HUES48 (cell line): ENCODE measurements around the gene CTRL.
A peak's percentile ranks its signal among the peaks of the same experiment; 100 is the strongest.
"Not testable (repeated sequence)": the region's sequence is repeated elsewhere in the genome, so short reads cannot be mapped to it uniquely, and the experiment has no call there.

Experiments
- H3K27ac ChIP-seq: one replicate; pipeline ENCODE4 v1.7.0; 2013; ENCODE audit warnings: low read depth, low read length, inconsistent platforms
- H3K27me3 ChIP-seq: 2 replicates; pipeline ENCODE4 v1.6.1; 2013; ENCODE audit warnings: mild to moderate bottlenecking, low read length; ENCODE audit not compliant: control insufficient read depth, insufficient read depth
- H3K36me3 ChIP-seq: 2 replicates; pipeline ENCODE4 v1.6.1; 2013; ENCODE audit warnings: low read length; ENCODE audit not compliant: control insufficient read depth, insufficient read depth
- H3K4me1 ChIP-seq: 2 replicates; pipeline ENCODE4 v1.6.1; 2013; ENCODE audit warnings: mild to moderate bottlenecking, low read length; ENCODE audit not compliant: control insufficient read depth, insufficient read depth
- H3K4me3 ChIP-seq: 2 replicates; pipeline ENCODE4 v1.5.1; 2013; ENCODE audit warnings: mild to moderate bottlenecking, low read depth, low read length
- H3K9ac ChIP-seq: 2 replicates; pipeline ENCODE4 v1.6.1; 2013; ENCODE audit warnings: mild to moderate bottlenecking, low read depth, low read length, moderate library complexity
- H3K9me3 ChIP-seq: 2 replicates; pipeline ENCODE4 v1.6.1; 2013; ENCODE audit warnings: low read length; ENCODE audit not compliant: control insufficient read depth, insufficient read depth

CTRL gene

DNA sequence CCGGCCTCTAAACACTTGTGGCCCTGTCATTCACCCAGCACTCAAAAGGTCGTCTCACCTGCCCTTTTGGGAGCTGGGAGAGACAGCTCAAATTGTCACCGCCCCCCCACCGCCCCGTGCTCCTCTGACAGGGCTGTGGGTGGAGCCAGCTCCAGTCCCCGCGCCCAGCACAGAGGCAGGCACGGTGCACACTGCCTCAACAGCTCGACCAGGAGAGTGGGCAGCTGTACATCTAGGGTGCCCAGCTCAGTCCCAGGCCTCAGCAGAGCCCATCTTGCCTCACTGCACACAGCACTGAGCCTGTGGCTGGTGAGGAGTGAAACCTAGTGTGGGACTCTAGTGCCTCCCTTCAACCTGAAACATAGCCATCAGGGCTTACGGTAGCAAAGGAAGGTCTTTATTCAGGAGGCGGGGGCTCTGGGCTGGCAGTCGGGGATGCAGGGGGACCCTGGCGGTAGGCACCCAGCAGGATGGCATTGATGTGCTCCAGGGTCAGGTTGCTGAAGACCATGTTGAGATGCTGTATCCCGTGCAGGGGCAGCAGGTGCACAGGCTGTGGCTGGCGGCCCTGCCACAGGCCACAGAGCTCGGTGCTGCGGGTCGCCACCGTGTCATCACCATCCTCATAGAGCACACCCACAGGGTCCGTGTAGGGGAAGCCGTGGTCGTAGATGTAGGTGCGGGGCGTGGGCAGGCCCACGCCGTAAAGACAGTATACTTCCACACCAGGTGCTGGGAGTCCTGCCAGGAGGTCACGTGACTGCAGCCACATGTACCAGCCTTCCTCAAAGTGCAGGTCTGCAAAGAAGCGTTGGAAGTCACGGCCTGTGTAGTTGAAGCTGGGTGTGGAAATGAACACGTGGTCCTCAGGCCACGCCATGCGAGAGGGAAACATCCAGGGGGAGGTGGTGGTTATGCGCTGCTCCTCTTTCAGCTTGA, 8.1 kb upstream of the CTRL start:
- H3K9ac ChIP-seq: no peak overlapping the region
- H3K9me3 ChIP-seq: no peaks in the 10 kb centered on the region
- peaks cover 6% of the 10 kb centered on the region for H3K4me1 ChIP-seq
- H3K4me3 ChIP-seq: no peak overlapping the region
- no peaks in the 10 kb centered on the region for H3K27me3 ChIP-seq
- H3K27ac ChIP-seq: no peak overlapping the region
- peaks cover 4% of the 10 kb centered on the region for H3K36me3 ChIP-seq

DNA sequence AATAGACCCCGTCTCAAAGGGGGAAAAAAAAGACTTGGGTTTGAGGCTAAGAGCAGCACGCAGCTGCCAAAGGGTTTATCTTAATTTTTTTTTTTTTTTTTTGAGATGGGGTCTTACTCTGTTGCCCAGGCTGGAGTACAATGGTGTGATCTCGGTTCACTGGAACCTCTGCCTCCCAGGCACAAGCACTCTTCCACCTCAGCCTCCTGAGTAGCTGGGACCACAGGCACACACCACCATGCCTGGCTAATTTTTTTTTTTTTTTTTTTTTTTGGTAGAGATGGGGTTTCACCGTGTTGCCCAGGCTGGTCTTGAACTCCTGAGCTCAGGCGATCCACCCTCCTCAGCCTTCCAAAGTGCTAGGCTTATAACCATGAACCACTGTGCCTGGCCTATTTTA, 6.1 kb upstream of the CTRL start:
- H3K4me3 ChIP-seq, H3K9me3 ChIP-seq, H3K27me3 ChIP-seq, H3K27ac ChIP-seq, H3K9ac ChIP-seq, H3K36me3 ChIP-seq: not testable (repeated sequence)
- H3K4me1 ChIP-seq: peaks cover 11% of the 10 kb centered on the region

DNA sequence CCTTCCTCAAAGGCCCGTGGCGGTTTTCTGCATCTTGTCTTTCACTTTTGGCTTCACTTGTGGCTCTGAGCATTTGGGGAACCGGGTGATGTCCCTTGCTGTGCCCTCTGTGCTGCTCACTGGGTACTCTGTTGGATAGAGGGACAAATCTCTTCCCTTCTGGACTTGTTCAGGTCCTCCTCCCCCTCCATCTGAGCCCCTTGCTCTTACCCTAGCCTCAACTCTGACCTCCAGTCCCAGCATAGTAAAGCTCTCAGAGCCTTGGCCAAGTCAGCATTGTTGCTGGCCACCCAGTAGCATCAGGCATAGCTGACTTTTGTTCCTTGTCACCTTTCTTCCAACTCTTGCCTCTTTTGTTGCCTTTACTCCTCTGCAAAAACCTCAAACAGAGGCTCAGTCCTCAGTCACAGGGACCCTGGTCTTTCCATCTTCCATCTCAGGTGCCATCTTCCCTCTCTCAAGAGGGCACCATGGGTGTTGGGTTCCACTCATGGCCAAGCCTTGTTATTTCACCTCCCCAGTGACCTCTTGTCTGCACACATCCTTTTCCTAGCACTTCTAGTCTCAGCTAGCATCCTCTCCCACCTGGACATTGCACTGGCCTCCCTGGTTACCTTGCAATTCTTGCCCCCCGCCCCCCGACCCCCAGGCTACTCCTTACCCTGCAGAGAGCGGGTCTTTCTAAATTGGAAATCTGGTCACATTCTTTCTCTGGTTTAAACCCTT, 5.4 kb upstream of the CTRL start:
- Histone ChIP-seq H3K27me3 (no peaks in the 10 kb centered on the region), H3K9ac (peak overlapping the region; percentile 84), H3K4me1 (peaks cover 11% of the 10 kb centered on the region), H3K27ac (peak overlapping the region; percentile 73), H3K9me3 (no peaks in the 10 kb centered on the region), H3K4me3 (peak overlapping the region; percentile 99), H3K36me3 (peaks cover 3% of the 10 kb centered on the region; the same call in 1 of the 2 replicates)

DNA sequence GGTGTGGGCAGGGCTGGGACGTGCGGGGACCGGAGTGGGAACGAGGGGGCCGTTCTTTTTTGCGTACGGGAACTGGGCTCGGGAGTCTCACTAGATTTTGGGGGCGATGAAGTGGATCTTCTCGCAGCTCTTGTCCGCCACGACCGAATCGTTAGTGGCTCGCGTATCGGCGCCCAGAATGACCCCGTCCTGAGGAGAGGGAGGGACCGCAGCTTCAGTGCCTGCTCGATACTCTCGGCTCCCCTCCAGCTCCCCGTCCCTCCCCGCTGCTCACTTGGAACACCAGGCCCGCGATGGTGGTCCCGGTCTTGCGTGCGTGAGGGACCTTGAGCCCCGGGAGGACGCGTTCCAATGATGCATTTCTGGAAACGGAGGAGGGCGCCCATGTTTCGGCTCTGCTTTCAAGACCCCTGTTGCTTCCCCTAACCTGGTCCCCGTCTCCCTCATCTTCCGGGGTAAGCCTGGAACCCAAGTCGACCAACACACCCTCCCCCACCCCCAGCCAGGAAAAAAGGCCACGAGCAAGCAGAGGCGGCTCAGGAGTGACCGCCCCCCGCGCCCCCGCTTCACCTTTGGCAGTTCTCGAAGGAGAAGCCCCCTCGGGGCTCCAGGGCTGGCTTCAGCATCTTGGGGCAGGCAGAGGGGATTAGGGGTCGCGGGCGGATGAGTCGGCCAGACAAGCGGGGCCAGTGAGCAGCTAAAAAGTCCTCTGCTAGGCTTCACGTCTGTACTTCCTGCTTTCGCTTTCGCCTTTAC, 4.6 kb upstream of the CTRL start, which contains the start of gene PSMB10:
Gene PSMB10 (minus strand): TSS at position 727 of the 756 bp plus-strand sequence. CDS start 101 bp downstream, at position 626.
- peak within 1 kb of the TSS; percentile 84 for H3K9ac ChIP-seq
- H3K9me3 ChIP-seq: no peaks in the 10 kb centered on the region
- H3K27ac ChIP-seq: peak within 1 kb of the TSS; percentile 73
- peaks cover 3% of the 10 kb centered on the region; the same call in 1 of the 2 replicates for H3K36me3 ChIP-seq
- H3K4me3 ChIP-seq: peak within 1 kb of the TSS; percentile 99
- peaks cover 11% of the 10 kb centered on the region for H3K4me1 ChIP-seq
- H3K27me3 ChIP-seq: no peaks in the 10 kb centered on the region

DNA sequence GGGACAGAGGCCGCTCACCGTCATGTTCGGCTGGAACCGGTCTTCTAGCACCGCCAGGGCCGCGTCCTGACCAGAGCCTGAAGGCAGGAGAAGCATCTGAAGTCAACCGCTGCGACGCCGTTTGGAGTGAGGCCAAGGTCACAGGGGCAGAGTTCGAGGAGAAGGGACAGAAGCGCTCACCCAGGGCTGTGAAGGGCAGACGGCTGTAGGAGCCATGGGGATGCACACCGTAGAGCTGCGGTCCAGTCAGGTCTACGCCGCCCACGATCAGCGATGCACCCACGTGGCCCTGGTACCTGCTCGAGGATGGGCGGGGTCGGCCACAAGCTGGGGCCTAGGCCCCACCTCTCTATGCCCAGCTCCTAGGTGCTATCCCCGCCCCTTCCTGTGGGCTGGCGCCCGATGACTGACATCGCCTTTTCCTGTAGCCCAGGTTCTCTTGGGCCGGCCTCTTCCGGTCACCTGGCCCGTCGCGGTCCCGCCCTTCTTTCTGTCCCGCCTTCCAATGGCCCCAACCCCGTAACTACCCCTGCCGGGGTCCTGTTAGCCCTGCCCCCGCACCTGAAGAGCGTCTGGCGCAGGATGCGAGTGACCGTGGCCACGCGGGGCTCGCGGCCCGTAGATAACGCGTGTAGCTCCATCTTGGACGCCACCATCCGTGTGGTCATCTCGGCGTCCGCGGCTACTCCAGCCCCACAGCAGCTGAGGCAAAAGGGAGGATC, 3.9 kb upstream of the CTRL start:
- Histone ChIP-seq H3K27ac (peak overlapping the region; percentile 73), H3K4me1 (peaks cover 11% of the 10 kb centered on the region), H3K9me3 (no peaks in the 10 kb centered on the region), H3K36me3 (peaks cover 3% of the 10 kb centered on the region; the same call in 1 of the 2 replicates), H3K4me3 (peak overlapping the region; percentile 99), H3K9ac (peak overlapping the region; percentile 84), H3K27me3 (no peaks in the 10 kb centered on the region)

- H3K36me3 ChIP-seq: peaks cover 3% of the 10 kb centered on the region; the same call in 1 of the 2 replicates
- H3K27me3 ChIP-seq: no peaks in the 10 kb centered on the region
- H3K4me1 ChIP-seq: peaks cover 11% of the 10 kb centered on the region
- no peaks in the 10 kb centered on the region for H3K9me3 ChIP-seq
- peak overlapping the region; percentile 74 for H3K9ac ChIP-seq
- H3K4me3 ChIP-seq: peak overlapping the region; percentile 99
- H3K27ac ChIP-seq: no peak overlapping the region
Observed at GRCh38 chr16:67935101-67935401, 3.4 kb upstream of the CTRL start.

DNA sequence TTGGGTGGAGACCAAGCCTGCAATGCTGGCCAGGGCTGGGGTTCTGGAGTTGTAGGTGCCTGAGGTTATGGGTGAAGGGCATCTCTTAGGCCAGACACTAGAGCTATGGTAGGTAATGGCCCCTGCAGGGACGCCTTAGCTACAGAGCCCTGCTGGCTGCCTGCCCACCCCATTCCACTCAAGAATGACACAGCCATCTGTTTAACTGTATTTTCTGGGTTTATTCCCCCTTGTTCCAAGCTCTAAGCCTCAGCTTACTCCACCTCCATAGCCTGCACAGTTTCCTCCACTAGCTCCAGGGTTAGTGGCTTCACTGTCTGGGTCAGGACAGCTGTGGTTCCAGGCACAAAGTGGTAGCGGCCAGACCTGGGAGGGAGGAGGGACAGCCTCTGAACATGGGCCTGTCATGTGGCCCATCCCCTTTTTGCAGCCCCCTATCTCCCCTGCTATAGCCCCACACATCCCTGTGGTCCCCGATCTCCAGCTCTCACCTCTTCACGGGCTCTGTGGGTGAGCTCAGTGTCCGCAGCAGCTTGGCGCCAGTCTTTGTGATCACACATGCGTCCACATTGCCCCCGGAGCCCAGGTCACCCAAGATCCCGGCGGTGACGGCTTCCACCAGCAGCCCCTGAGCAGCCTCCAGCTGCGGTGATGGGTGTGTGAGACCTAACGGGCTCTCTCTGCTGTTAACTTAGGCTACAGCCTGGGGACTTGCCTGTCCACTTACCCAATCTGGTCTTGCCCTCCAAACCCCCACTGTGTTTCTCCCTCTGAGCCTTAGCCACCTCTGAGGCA, 2.8 kb upstream of the CTRL start:
- Histone ChIP-seq H3K4me3 (peak overlapping the region; percentile 99), H3K27ac (no peak overlapping the region), H3K36me3 (peaks cover 6% of the 10 kb centered on the region; the same call in 1 of the 2 replicates), H3K4me1 (peaks cover 11% of the 10 kb centered on the region), H3K9me3 (no peaks in the 10 kb centered on the region), H3K9ac (0 out of 2 replicates have a peak overlapping the region, but pooled peaks have one; percentile 74), H3K27me3 (no peaks in the 10 kb centered on the region)

- no peaks in the 10 kb centered on the region for H3K9me3 ChIP-seq
- no peak overlapping the region for H3K27ac ChIP-seq
- peaks cover 11% of the 10 kb centered on the region for H3K4me1 ChIP-seq
- H3K27me3 ChIP-seq: no peaks in the 10 kb centered on the region
- peaks cover 13% of the 10 kb centered on the region; the same call in 1 of the 2 replicates for H3K36me3 ChIP-seq
- 0 out of 2 replicates have a peak overlapping the region, but pooled peaks have one; percentile 99 for H3K4me3 ChIP-seq
- no peak overlapping the region for H3K9ac ChIP-seq
Observed at GRCh38 chr16:67933805-67934204, 2.1 kb upstream of the CTRL start.

GRCh38 chr16:67932462-67932840, 789 bp upstream of the CTRL start:
- H3K9ac ChIP-seq: no peak overlapping the region
- peaks cover 20% of the 10 kb centered on the region for H3K36me3 ChIP-seq
- H3K27me3 ChIP-seq: no peaks in the 10 kb centered on the region
- no peaks in the 10 kb centered on the region for H3K9me3 ChIP-seq
- no peak overlapping the region for H3K27ac ChIP-seq
- H3K4me1 ChIP-seq: peaks cover 11% of the 10 kb centered on the region
- H3K4me3 ChIP-seq: no peak overlapping the region
